ENCODE data around the gene B3GALNT1.

Gene B3GALNT1

DNA sequence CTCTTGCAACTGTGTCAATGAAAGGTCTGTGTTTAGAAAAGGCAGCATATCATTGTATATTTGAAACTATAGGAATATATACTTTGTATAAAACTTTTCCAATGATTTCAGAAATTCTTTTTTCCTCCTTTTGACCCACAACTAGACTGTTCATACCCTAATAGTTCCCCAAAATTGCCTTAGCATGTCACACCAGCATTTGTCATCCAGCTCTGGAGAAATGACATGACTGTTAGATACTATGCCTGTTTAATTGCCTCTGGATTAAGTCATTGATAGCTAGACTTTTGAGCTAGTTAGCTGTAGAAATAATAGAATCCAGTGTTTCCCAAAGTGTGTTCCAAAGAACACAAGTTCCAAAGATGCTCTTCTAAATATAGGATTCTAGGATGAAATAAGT, 32.4 kb downstream of the B3GALNT1 start:
- no peak for DNase-seq

DNA sequence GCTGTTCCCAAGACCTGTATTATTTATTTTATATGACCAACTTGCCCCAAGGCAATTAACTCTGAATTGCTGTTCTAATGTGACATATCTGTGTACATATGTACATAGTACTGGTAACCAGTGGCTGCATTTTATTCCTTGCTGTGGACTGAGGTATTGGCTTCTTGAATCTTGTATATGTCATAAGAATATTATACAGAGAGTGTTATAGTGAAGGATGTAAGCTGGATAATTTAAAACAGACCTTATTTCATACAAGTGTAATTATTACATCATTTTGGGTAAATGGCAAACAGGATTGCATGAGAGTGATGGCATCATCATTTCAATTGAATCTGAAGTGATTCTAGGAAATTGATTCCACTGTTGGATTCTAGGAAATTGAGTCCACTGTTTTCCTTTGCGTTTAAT, 32.9 kb downstream of the B3GALNT1 start:
- no peak for DNase-seq

DNA sequence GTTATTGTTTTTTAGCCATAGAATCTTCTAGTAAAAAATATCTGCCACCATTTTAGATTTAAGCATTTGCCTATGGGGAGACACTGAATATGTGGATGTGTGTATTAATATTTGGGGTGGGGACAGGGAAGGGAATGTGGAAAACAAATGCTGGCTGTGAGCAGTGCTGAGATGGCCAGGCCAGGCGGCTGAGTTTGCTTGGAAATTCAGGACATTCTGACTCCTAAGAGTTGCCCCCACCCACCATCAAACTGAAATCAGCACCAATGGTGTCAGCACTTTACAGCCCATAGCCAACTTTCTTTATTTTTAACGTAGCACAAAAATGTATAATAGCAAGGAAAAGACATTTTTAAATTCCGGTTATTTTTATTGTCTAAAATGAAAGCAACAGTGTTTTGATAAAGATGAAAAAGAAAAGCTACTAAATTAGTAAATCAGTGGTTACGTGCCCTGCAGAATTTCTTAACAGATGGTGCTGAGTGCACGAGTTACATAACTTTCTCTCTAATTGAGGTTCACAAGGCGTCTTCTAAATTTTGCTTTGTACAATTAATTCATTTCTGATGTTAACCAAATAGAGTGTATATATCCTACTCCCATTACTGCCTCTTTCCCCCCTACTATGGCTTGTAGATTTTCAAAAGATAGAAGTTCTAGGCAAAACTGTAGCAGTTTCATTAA, 34.0 kb downstream of the B3GALNT1 start:
- DNase-seq: no peak

DNA sequence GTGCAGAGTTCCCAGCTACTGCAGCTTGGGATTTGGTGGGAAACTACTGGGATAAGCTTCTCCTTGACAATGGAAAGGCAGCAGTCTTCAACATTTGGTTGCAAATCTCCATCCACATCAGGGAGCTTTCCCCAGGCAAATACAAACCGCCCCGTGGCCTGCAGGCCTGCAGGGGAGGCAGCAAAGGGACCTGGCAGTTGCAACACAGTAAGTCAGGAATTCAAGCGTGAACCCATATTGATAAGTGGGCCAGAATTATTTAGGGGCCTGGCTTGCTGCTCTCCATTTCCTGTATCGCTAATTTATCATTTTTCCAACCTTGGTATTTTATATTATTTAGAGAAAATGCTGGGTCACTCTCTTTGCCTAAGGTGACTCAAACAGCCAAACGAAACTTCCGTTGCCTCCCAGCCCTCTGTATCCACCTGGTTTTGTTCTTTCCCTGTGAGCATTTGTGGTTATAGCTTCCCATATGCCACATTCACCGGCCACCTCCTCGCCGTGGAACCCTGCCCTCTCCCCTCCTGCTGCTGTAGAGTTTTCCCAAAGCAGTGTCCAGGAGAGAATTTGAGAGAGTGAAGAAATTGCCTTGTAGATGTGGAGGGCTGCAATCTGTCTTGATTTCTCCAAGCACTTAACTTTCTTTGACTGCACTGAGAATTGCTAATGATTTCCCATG, 34.8 kb downstream of the B3GALNT1 start:
- DNase-seq: no peak

DNA sequence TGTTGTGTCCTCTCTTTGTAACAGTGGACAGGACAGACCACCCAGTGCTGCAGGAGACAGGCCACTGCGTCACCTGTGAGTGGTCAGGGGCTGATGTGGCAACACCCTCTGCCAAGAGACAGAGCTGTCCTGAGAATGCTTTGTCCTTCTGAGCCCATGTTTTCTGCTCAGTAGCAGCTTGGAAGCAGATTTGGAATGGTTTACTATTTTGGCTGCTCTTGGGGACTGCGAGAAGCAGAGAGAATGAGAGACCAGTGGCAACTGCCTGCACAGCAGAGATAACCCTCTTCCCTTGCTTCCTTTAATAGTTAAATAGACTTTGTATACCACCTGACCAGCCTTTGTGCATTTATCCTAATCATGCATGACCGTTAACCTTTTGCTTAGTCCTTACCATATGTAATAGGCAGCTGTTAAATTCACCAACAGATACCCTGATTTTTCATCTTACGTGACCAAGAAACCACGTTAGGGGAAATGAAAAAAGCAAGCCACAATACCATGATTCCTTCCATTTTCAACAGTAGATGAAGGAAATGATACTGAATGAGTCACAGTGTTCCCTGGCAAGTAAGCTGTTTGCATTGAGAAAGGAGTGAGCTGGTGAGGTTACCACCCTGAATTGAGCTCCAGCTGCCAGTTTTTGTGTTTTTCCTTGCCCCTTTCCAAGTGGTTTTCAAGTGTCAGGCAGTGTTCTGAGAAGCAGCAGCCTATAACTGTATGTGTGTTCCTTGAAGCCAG, 35.5 kb downstream of the B3GALNT1 start:
- DNase-seq: no peak

DNA sequence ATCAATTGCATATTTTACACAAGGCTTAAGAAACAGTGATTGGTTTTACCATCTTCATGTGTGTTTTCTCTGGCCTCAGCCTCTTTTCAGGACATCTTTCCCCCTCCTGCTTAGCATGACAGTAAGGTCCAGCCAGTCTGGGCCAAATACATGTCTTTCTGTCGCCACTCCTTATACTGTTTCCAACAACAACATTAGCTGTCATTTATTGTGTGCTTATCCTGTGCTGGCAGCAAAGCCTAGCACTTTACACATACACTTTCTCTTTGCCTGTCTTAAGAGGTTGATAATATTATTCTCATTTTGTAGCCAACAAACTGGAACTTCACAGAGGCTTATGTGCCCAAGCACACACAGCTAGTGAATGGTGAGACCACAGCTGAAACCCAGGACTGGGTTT, 37.8 kb downstream of the B3GALNT1 start:
- no peak for DNase-seq

DNA sequence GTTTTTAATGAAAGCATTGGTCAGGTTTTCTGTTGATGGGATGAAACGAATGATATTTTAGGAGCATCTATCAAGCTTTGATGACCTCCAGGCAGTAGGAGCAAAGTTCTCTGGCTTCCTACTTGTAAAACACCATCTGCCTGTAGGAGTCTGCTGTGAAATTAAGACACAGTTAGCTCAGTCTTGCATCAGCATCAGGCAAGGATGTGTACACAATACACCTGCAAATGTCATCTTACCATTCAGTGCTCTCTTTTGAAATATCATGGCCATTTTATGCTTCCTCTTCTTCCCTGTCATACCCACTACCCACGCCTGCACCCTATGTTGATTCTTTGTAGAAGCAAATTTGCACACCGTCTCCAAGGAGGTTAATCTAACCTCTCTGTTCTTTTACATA, 38.2 kb downstream of the B3GALNT1 start:
- no peak for DNase-seq

DNA sequence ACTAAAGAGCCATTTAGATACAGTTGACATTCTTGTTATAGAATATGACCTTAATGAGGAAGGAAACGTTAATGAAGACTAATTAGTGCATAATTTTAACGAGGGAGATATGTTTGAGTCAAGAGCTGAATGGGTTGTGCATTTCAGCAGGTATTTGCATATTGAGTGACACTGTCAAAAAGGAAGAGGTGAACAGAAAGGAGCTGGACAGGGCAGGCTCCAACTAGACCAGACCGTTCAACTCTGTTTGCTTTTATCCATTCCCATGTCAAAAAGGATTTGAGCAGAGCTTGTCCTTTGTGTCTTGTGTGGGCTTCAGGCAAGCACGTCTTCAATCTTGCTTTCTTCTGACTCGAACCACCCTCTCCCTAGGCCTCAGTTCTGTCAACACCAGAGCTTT, 40.7 kb downstream of the B3GALNT1 start:
- DNase-seq: no peak

DNA sequence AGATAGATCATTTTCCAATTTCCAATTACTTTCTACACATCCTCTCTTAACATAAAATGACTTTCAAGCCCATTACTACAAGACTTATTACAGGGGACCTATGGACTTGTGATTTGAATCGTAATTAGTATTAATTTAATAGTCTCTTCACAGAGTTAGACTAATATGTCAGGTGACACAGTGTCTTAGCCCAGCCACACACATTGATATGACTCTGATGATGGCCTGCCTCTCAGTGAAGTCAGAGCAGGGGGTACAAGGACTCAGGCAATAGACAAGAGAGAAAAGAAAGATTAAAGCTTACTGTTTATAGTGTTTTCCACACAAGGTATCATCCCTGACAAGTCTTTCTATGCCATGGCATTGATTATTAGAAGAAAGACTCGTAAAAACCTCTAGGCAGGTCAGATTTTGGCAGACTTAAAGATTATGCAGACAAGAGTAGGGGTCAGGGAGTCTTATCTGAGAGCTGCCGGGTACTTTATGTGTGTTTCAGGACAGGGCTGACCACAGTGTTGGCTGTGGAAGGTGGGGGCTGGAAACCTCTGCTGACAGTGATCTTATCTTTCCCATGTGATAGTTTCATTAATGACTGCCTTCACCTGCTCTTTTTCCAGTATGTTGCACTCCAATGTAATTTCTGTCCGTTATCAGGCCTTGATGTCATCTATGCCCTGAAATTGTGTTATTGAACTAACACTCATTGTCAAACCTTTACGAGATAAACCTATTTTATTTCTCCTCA, 50.1 kb downstream of the B3GALNT1 start:
- no peak for DNase-seq

DNA sequence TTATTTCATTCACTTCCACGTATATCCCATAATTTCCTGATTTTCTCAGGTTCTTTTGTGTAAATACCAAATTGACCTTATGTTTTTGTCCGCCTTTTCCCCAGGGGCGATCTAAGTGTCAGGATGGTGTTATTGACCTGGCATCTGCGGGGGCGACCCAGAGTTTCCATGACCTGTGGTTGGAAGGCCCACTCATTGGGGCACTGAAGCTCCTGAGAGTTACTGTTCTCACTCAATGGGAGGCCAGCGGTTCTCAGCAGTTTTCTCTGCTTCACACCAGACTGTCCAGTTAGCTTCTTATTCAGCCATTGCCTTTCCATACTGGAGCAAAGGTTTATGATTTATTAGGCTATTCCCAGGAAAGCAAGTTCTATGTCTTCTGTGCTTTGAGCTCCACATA, 53.3 kb downstream of the B3GALNT1 start:
- no peak for DNase-seq

DNA sequence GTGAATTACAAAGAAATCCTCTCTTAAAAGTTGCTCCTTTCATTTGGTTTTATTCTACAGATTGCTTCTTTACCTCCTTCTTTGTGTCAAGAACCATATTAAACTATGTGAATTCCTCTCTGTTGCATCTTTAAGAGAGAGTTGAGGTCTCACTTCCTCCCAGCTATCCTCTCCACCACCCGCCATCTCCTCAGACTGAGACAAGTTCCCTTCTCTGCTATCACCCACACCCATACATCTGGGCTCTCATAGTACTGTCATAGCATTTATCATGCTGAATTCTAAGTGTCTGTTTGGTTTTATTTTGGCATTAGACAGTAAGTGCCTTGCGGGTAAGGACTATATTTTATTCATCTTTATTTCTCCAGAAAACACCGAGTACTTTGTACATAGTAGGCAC, 54.2 kb downstream of the B3GALNT1 start:
- DNase-seq: no peak

DNA sequence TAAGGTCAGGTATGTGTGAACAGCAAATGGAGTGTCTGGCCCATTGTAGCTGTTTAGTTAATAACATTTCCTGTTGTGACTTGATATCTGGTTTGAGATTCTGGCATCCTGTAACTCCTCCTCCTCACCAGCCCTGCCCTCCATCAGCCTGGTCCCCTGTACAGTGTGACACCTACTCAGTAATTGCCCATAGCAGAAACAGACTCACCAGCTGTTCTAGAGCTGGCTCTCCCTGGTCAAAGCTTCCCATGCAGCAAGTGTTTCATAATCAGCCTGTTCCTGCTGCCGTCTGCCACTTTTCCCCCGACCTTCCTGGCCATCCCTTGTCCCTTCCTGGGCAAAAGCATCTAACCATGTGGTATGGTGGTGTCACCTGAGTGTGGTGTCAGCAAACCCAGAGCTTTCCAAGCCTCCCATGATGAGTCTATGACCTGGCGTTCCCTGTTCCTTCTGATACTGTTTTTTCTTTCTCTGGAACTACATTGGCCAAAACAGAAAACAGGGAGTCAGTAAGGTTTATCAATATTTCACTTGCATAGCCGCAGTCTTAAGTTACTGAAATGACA, 55.4 kb downstream of the B3GALNT1 start:
- DNase-seq: no peak

DNA sequence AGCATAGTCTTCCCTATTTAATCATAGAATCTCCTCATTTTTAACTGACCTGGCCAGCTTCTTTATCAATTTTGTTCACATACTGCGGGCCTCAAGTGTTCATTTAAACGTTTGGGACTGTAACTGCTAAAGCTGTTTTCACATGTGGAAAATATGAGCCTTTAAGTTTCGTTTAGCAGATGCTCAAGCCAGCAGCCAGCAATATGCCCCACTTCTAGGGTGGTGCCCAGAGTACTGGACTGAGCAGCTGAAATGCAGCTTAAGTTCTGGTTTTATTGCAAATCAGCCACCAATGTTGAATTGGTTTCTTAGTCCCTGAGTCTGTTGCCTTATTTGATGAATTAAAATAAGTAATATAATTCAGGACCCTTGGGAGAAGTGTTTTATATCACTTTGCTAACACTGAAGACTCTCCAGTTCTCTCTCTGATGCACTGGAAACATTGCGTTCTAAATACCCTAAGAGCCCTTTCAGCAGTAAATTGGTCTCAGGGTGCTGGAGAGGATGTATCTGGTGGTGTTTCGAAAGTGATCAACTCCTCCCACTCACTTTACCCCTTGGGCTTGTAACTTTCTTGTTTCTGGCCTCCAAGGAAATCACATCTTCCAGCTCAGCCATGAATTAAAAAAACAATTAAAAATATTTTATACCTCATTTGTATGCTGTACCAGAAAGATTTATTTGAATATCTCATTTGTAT, 61.7 kb downstream of the B3GALNT1 start:
- DNase-seq: no peak

DNA sequence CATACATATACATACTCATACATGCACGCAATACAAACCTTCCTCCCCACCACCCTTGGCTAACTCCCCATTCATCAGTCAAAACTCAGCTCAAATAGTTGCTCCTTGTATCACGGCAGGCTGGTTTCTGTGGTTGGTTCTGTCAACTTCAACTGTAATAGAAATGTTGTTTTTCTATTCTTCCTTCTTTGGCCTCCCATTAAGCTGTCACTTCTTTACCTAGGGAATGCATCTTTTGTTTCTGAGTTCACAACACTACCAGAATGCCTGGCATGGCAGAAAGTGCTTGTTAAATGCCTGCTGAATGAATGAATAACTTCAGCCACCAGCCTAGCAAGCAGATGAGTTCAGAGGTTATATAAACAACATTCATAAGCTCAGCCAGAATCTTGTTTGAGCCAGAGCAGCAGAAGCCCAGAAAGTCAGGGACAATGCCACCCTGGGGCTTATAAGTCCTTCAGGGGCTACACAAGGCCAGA, 63.1 kb downstream of the B3GALNT1 start:
- DNase-seq: no peak

DNA sequence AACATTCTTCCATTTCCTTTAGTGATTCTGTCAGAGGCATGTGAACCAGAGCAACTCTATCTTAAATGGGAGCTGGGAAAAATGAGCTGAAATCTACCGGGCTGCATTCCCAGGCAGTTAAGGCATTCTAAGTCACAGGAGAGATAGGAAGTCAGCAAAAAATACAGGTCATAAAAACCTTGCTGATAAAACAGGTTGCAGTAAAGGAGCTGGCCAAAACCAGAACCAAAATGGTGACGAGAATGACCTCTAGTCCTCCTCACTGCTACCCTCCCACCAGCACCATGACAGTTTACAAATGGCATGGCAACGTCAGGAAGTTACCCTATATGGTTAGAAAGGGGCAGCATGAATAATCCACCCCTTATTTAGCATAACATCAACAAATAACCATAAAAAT, 66.4 kb downstream of the B3GALNT1 start:
- DNase-seq: no peak

DNA sequence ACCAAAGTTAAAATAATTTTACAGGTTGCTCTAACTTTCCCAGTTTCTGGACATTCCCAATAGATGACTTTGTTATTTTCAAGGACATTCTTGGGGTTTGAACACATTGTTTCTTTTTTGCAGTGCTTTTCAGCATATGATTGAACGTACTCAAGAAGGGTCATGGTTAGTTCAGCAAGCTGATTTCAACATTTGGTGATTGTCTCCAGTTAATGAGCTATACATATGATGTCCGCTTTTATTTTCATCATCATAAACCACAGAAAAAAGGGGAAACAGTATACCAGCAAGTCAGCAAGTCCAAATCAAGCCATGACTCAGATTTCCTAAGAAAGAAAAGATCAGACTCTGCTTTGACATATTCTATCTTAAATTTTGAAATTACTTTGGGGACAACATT, 69.4 kb downstream of the B3GALNT1 start:
- no peak for DNase-seq

DNA sequence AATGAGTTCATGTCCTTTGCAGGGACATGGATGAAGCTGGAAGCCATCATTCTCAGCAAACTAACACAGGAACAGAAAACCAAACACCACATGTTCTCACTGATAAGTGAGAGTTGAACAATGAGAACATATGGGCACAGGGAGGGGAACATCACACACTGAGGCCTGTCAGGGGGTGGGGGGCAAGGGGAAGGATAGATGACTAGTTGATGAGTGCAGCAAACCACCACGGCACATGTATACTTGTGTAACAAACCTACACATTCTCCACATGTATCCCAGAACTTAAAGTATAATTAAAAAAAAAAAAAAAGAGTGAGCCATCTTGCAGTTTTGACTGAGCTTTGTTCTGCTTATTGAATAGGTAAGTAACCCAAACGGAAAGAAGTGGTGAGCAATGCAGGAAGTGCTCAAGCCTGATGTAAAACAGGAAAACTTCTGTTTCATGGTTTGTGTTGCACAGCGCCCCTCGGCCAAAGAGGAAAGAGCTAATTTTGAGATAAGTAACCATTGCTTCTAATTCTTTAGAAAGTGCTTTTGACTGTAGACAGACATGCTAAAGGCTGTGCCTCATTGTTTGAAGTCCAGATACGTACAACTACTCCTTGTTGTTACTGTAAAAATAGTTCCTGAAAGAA, 70.1 kb downstream of the B3GALNT1 start:
- peak; percentile 40 for DNase-seq
